Psoas muscle (tissue), 8 donors: ENCODE data around the gene ZFC3H1. TPM values are rescaled to one million over a fixed set of nuclear protein-coding genes. Genes with fewer than 3 reads are reported as not detected.

Experiments
- ATAC-seq, 4 donors: fragments of 200-7000 bp; cut with Tn5 transposase; one replicate each; pipeline ENCODE4 v1.9.1; 2020; ENCODE audit warnings: moderate library complexity in 3 of 4, mild to moderate bottlenecking in 2 of 4
- DNase-seq, 2 donors: peaks; one replicate each; pipeline ENCODE4 v3.0.0-alpha.2; 2020
- H3K27ac ChIP-seq: fragments of 200-600 bp; one replicate; pipeline ENCODE4 v1.8.0; 2022
- H3K27me3 ChIP-seq, 3 donors: fragments of 200-600 bp in 1 of 3; one replicate each; pipeline versions ENCODE4 v1.6.1 to v1.8.0; 2013 to 2022; ENCODE audit warnings: low read length in 2 of 3, mild to moderate bottlenecking in 2 of 3, moderate library complexity in 1 of 3; ENCODE audit not compliant: insufficient read depth in 3 of 3
- H3K36me3 ChIP-seq, 2 donors: fragments of 200-600 bp in 1 of 2; one replicate each; pipeline versions ENCODE4 v1.6.1 to v1.8.0; 2013 to 2022; ENCODE audit warnings: low read depth in 1 of 2, mild to moderate bottlenecking in 1 of 2, moderate library complexity in 1 of 2; ENCODE audit not compliant: insufficient read depth in 1 of 2
- H3K4me1 ChIP-seq: fragments of 200-600 bp; one replicate; pipeline ENCODE4 v1.8.0; 2022
- H3K4me3 ChIP-seq: fragments of 200-600 bp; one replicate; pipeline ENCODE4 v1.8.0; 2022; ENCODE audit warnings: mild to moderate bottlenecking
- H3K9me3 ChIP-seq: fragments of 200-600 bp; one replicate; pipeline ENCODE4 v1.8.0; 2022
- WGBS, 3 donors: extraction: QIAGEN DNeasy Blood & Tissue Kit; methylation state at CpG; one replicate each; pipeline versions ENCODE4 v1.1.6 to v1.1.7; 2013; 5-methylcytosine and 5-hydroxymethylcytosine counted together
- intact Hi-C, 2 donors: fragments of 100-400 bp; cut with DNase I; formaldehyde crosslinking; loops; one replicate each; pipeline versions ENCODE4 v1.11.0 to v1.14.2; 2022
- polyA plus RNA-seq, 3 donors: library from polyadenylated mRNA; stranded (reverse); fragments of 200-250 nt; gene quantifications; one replicate each; pipeline ENCODE4 v1.2.3, GENCODE V29; 2013
- total RNA-seq, 4 donors: library from RNA; stranded (reverse); fragmentation: NEBNext Ultra II Directional in 2 of 4; extraction: Animal tissue kit (Norgen Biotek cat#: 25700) in 2 of 4; gene quantifications; one replicate each; pipeline versions ENCODE4 v1.2.1 to v1.2.4, GENCODE V29; 2021 to 2023
- TF ChIP-seq, protein P1 (sequence below): fragments of 200-600 bp; IDR thresholded peaks from one replicate; pipeline ENCODE4 v1.8.0; 2022; ENCODE audit warnings: antibody characterized with exemption
- donor health status: healthy with polysubstance abuse.
- donor health status: DM: no; HTN: no; CAD: no; lungs with moderate emphysema.
- donor health status: Bipolar disorder and iron deficiency.
- donor health status: healthy.
- donor health status: DM: yes; HTN: yes; CAD: no.
- donor health status: DM: no; HTN: no; CAD: no.
- donor health status: DM: no; HTN: no; CAD: no.
- donor health status: DM: yes; HTN: yes; CAD: no.

The ZFC3H1 gene
- total and polyA plus RNA-seq, 7 donors = 5.5 to 18.1 (median 13.0) TPM

DNA sequence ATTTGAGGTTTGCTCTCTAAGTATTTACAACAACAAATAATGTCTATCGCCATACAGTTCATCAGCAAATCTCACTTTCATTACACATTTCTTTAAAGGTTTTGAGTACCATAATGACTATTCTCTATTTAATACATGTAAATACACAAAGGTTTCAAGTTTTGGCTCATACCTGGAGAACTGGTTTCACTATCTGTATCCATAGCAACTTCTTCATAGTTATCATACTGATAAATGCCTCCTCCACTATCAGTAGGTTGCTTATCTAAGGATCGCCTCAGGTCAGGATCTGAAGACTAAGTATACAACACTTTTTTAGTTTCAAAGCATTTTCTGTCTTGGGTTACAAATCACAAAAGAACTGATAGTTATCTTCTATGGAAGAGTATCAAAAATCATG is 21.4 kb downstream of the ZFC3H1 start:
- Histone ChIP-seq H3K27me3 (no peaks in the 10 kb centered on the region), H3K4me1 (no peaks in the 10 kb centered on the region), H3K9me3 (no peaks in the 10 kb centered on the region), H3K4me3 (no peak overlapping the region), H3K27ac (no peak overlapping the region), H3K36me3 (peaks cover 6 to 98% of the 10 kb centered on the region in 2 donors)
- no peak for DNase-seq
- TF ChIP-seq, protein P1, sequence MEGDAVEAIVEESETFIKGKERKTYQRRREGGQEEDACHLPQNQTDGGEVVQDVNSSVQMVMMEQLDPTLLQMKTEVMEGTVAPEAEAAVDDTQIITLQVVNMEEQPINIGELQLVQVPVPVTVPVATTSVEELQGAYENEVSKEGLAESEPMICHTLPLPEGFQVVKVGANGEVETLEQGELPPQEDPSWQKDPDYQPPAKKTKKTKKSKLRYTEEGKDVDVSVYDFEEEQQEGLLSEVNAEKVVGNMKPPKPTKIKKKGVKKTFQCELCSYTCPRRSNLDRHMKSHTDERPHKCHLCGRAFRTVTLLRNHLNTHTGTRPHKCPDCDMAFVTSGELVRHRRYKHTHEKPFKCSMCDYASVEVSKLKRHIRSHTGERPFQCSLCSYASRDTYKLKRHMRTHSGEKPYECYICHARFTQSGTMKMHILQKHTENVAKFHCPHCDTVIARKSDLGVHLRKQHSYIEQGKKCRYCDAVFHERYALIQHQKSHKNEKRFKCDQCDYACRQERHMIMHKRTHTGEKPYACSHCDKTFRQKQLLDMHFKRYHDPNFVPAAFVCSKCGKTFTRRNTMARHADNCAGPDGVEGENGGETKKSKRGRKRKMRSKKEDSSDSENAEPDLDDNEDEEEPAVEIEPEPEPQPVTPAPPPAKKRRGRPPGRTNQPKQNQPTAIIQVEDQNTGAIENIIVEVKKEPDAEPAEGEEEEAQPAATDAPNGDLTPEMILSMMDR = no peak
- ATAC-seq = no peak
- intact Hi-C loops = no loop called here
- 94 to 96% (median 94%) methylated on average over 2 of the region's 2 CpGs for WGBS, 3 donors

DNA sequence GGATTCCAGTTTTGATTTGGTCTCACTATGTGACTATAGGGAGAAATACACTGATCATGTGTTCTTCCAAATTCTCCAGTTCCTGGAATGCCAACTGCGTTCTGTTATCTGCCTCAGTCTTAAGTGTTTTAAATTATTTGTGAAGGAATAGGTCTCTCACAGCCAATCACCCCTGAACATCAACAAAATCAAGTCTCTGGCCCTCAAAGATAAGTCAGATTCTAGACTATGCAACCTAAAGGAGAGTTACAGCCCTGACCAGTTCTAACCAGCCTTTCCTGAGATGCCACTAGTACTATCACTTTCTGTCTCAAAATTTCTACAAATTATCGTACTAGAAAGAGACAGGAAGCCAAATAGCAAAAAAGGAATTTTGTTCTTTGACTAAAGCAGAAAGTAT is 22.3 kb downstream of the ZFC3H1 start:
- H3K36me3 ChIP-seq = peaks cover 7 to 98% of the 10 kb centered on the region in 2 donors
- H3K4me3 ChIP-seq = no peak overlapping the region
- 91% methylated on average over 2 of the region's 2 CpGs for WGBS, 3 donors
- TF ChIP-seq, protein P1 = no peak
- DNase-seq (no peak), ATAC-seq (no peak)
- no peaks in the 10 kb centered on the region for H3K9me3 ChIP-seq
- H3K4me1 ChIP-seq = no peaks in the 10 kb centered on the region
- intact Hi-C loops = no loop called here
- H3K27me3 ChIP-seq = no peaks in the 10 kb centered on the region
- no peak overlapping the region for H3K27ac ChIP-seq

DNA sequence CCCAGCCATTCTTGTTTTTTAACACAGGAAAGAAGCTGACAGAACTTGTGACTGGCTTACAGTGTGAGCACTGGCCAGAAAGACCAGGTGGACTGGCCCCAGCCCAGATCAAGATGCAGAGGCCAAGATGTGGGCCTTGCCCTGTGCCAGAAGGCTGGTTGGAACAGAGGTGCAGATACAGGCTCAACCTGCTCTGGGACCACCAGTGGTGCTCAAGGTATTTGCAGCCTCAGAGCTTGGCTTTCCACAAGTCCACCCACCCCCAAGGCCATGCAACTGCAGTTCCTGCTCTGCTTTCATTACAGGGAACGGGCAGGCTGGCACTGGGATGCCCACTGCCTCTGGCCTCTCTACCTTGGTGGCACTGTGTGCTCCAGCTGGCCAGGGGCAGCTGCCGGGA is 23.3 kb downstream of the ZFC3H1 start:
- H3K4me1 ChIP-seq = no peaks in the 10 kb centered on the region
- no peak for DNase-seq
- no peak overlapping the region for H3K4me3 ChIP-seq
- no peaks in the 10 kb centered on the region for H3K9me3 ChIP-seq
- peaks cover 8 to 100% of the 10 kb centered on the region in 2 donors for H3K36me3 ChIP-seq
- intact Hi-C loops = no loop called here
- TF ChIP-seq, protein P1 = no peak
- ATAC-seq = peak in 3 of 4 donors; percentile 19 to 44 (median 34)
- WGBS, 3 donors = 87 to 93% (median 87%) methylated on average over 2 of the region's 2 CpGs
- no peak overlapping the region for H3K27ac ChIP-seq
- no peaks in the 10 kb centered on the region for H3K27me3 ChIP-seq

DNA sequence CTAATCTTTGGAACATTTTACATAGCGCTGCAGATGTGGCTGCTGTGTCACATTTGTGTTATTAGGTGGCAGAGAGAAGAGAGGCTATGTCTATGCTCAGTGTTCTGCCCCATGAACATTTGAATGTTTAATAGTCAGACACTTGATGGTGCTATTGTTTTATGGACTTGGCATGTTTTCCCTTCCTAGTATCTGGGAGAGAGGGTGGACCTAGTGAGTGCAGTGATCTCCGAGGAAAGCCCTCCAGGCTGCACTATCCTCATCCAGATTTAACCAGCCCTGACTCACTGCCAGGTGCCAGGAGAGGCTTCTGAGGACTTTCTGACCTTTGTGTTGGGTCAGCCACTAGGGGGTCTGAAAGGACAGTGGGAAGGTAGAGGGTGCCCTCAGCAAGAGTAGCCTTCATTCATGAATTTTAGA is 24.3 kb downstream of the ZFC3H1 start:
- 64 to 69% (median 66%) methylated on average over 2 of the region's 2 CpGs for WGBS, 3 donors
- peak in 2 of 4 donors; percentile 13 to 39 for ATAC-seq
- intact Hi-C loops = loop anchor here in 1 of 2 donors (10.0 kb wide), 1 partner anchor 265 kb away; no protein-coding TSS in a partner anchor
- Histone ChIP-seq H3K27ac (no peak overlapping the region), H3K4me1 (no peaks in the 10 kb centered on the region), H3K9me3 (no peaks in the 10 kb centered on the region), H3K36me3 (peaks cover 8 to 100% of the 10 kb centered on the region in 2 donors), H3K27me3 (no peaks in the 10 kb centered on the region), H3K4me3 (no peak overlapping the region)
- DNase-seq = no peak
- TF ChIP-seq, protein P1 = no peak

DNA sequence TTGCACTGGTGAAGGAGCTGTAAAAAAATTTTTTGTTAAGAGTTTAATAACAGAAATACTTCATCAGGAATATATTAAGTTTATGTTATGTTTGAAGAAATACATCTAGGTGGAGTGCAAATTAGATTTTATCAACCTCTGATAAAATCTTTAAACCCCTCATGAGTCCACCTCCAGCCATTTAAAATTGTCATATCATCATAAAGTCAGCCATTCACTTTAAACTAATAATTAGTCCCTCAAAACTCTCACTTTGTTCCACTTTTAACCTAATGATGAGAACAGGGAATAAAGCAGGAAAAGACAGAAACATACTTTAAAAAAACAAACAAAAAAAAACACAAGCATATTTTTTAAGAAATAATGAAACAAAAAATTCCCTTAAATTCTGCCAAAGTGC is 25.1 kb downstream of the ZFC3H1 start:
- no peak for ATAC-seq
- no peak overlapping the region for H3K27ac ChIP-seq
- H3K9me3 ChIP-seq = no peaks in the 10 kb centered on the region
- TF ChIP-seq, protein P1 = no peak
- no peaks in the 10 kb centered on the region for H3K27me3 ChIP-seq
- H3K4me3 ChIP-seq = no peak overlapping the region
- intact Hi-C loops = loop anchor here in 1 of 2 donors (10.0 kb wide), 1 partner anchor 266 kb away; no protein-coding TSS in a partner anchor
- peaks cover 8 to 100% of the 10 kb centered on the region in 2 donors for H3K36me3 ChIP-seq
- DNase-seq = no peak
- no peaks in the 10 kb centered on the region for H3K4me1 ChIP-seq
